Endothelial cell of umbilical vein (primary cell): ENCODE results near the gene AMFR.

Experiments
- EZH2 ChIP-seq: IDR thresholded peaks from 2 replicates; pipeline ENCODE4 v1.6.1; 2012; ENCODE audit warnings: borderline replicate concordance, low read depth, mild to moderate bottlenecking, moderate library complexity, low read length, inconsistent platforms; ENCODE audit not compliant: severe bottlenecking
- FOS ChIP-seq: IDR thresholded peaks from 2 replicates; pipeline ENCODE4 v1.6.1; 2011; ENCODE audit warnings: mild to moderate bottlenecking, low read length, moderate library complexity, borderline replicate concordance; ENCODE audit not compliant: insufficient read depth
- POLR2A ChIP-seq: IDR thresholded peaks from 2 replicates; pipeline ENCODE4 v1.6.1; 2012; ENCODE audit warnings: low read depth, mild to moderate bottlenecking, control low read depth, low read length
- TF ChIP-seq, protein P1 (sequence below), 2 donors: IDR thresholded peaks; 1 replicate in 1 of 2; 2 replicates in 1 of 2; pipeline ENCODE4 v1.5.1; 2011; ENCODE audit warnings: low read length in 2 of 2, mild to moderate bottlenecking in 2 of 2, moderate library complexity in 2 of 2, control low read depth in 1 of 2, inconsistent platforms in 1 of 2, low read depth in 1 of 2; ENCODE audit not compliant: insufficient read depth in 1 of 2; ENCODE audit errors: extremely low read depth in 1 of 2

DNA sequence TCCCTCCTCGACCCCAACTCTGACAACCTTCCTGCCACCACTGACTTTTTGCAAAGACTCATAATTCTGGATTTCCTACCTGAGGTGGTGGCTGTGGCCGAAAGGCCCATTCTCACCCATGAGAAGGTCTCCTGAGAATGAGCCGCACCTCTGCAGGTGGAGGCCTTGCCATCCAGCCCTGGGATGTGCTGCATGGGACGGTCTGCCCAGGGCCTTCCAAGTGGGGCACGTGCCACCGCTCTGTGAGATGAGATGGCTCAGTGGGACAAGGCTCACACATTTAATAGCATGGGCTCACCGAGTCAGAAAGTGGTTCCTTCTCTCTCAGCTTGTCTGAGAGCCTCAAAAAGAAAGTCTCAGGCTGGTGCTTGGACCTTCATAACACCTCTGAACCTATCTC lies 112.8 kb downstream of the AMFR start:
- TF ChIP-seq EZH2 (no peak), POLR2A (no peak), FOS (no peak)
- TF ChIP-seq, protein P1, sequence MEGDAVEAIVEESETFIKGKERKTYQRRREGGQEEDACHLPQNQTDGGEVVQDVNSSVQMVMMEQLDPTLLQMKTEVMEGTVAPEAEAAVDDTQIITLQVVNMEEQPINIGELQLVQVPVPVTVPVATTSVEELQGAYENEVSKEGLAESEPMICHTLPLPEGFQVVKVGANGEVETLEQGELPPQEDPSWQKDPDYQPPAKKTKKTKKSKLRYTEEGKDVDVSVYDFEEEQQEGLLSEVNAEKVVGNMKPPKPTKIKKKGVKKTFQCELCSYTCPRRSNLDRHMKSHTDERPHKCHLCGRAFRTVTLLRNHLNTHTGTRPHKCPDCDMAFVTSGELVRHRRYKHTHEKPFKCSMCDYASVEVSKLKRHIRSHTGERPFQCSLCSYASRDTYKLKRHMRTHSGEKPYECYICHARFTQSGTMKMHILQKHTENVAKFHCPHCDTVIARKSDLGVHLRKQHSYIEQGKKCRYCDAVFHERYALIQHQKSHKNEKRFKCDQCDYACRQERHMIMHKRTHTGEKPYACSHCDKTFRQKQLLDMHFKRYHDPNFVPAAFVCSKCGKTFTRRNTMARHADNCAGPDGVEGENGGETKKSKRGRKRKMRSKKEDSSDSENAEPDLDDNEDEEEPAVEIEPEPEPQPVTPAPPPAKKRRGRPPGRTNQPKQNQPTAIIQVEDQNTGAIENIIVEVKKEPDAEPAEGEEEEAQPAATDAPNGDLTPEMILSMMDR (IDR thresholded peaks at IDR 0.05; ENCODE audit: extremely low read depth in 1 of 2, insufficient read depth in 1 of 2, low read depth in 1 of 2, low read length in 2 of 2), result no peak
